Thyroid gland (tissue), 4 donors: ENCODE measurements around the gene GPR132.

Source experiments
- POLR2A ChIP-seq, 2 donors: fragments of 450-650 bp; IDR thresholded peaks; one replicate each; pipeline ENCODE4 v1.6.1; 2017; ENCODE audit warnings: antibody characterized with exemption in 2 of 2, mild to moderate bottlenecking in 2 of 2, moderate library complexity in 1 of 2
- TF ChIP-seq, protein P1 (sequence below), 6 experiments: fragments of 200-600 bp in 3 of 6; fragments of 450-650 bp in 3 of 6; sonication (generic) in 3 of 6; IDR thresholded peaks; one replicate each; pipeline ENCODE4 v1.5.1; 2016 to 2019; ENCODE audit warnings: antibody characterized with exemption in 6 of 6, mild to moderate bottlenecking in 2 of 6, inconsistent platforms in 1 of 6, moderate library complexity in 1 of 6

DNA sequence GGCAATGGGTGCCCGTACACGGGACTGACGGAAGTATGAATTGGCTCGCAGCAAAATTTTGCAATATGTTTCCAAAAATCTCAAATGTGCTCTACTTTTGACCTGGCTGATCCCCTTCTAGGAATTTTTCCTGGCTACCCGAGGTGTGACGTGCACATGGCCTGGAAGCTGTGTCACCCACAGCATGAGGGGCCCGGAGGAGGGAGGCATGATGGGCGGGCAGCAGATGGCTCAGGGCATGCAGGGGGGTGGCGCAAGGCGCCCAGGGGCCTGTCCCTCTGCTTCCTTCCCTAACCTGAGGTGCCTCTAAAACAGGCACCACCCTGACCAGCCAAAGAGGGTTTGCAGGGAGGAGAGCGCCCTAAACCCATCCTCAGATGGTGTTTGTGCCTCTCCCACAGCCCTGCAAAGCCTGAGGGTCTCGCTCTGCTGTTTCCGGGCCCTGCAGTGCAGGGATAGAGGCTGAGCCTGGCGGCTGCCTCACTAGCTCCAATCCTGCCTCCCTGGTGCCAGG is 6.7 kb downstream of the GPR132 start:
- TF ChIP-seq, protein P1, sequence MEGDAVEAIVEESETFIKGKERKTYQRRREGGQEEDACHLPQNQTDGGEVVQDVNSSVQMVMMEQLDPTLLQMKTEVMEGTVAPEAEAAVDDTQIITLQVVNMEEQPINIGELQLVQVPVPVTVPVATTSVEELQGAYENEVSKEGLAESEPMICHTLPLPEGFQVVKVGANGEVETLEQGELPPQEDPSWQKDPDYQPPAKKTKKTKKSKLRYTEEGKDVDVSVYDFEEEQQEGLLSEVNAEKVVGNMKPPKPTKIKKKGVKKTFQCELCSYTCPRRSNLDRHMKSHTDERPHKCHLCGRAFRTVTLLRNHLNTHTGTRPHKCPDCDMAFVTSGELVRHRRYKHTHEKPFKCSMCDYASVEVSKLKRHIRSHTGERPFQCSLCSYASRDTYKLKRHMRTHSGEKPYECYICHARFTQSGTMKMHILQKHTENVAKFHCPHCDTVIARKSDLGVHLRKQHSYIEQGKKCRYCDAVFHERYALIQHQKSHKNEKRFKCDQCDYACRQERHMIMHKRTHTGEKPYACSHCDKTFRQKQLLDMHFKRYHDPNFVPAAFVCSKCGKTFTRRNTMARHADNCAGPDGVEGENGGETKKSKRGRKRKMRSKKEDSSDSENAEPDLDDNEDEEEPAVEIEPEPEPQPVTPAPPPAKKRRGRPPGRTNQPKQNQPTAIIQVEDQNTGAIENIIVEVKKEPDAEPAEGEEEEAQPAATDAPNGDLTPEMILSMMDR (IDR thresholded peaks at IDR 0.05) = no peak
- no peak for TF ChIP-seq POLR2A (IDR thresholded peaks at IDR 0.05)
